NCI-H128 (cell line): ENCODE measurements around the gene MYBPC1.

Experiments
- DNase-seq: peaks from one replicate; lab custom pipeline; 2025; ENCODE audit not compliant: unreplicated experiment; lab: John Stamatoyannopoulos, UW

The MYBPC1 gene

GRCh38 chr12:101598483-101598882, 3.7 kb downstream of the MYBPC1 start:
- DNase-seq, result no peak

GRCh38 chr12:101599311-101599710, 4.5 kb downstream of the MYBPC1 start:
- no peak for DNase-seq

- DNase-seq, result no peak
Measured at GRCh38 chr12:101599771-101600484, 5.2 kb downstream of the MYBPC1 start.

GRCh38 chr12:101604132-101604531, 9.4 kb downstream of the MYBPC1 start:
- no peak for DNase-seq

GRCh38 chr12:101607894-101608293, 13.1 kb downstream of the MYBPC1 start:
- DNase-seq, result no peak

- DNase-seq, result no peak
Measured at GRCh38 chr12:101608301-101609133, 13.7 kb downstream of the MYBPC1 start.

- DNase-seq, result no peak
Measured at GRCh38 chr12:101609198-101609597, 14.4 kb downstream of the MYBPC1 start.

- no peak for DNase-seq
Measured at GRCh38 chr12:101612160-101612916, 17.6 kb downstream of the MYBPC1 start.

- DNase-seq, result no peak
Measured at GRCh38 chr12:101616027-101616494, 21.3 kb downstream of the MYBPC1 start.

- no peak for DNase-seq
Measured at GRCh38 chr12:101619026-101619786, 24.4 kb downstream of the MYBPC1 start.

- DNase-seq, result no peak
Measured at GRCh38 chr12:101619858-101620761, 25.3 kb downstream of the MYBPC1 start.

- no peak for DNase-seq
Measured at GRCh38 chr12:101620762-101621133, 26.0 kb downstream of the MYBPC1 start.

GRCh38 chr12:101628676-101629075, 33.9 kb downstream of the MYBPC1 start:
- no peak for DNase-seq

GRCh38 chr12:101634724-101635123, 40.0 kb downstream of the MYBPC1 start:
- DNase-seq, result no peak

- no peak for DNase-seq
Measured at GRCh38 chr12:101637936-101638335, 43.2 kb downstream of the MYBPC1 start.

GRCh38 chr12:101642115-101643067, 47.6 kb downstream of the MYBPC1 start:
- DNase-seq, result peak; percentile 76

GRCh38 chr12:101647711-101648110, 52.9 kb downstream of the MYBPC1 start:
- DNase-seq, result no peak

- DNase-seq, result no peak
Measured at GRCh38 chr12:101648195-101648594, 53.4 kb downstream of the MYBPC1 start.
